ENCODE data around the gene FRMD1.

Gene FRMD1

DNA sequence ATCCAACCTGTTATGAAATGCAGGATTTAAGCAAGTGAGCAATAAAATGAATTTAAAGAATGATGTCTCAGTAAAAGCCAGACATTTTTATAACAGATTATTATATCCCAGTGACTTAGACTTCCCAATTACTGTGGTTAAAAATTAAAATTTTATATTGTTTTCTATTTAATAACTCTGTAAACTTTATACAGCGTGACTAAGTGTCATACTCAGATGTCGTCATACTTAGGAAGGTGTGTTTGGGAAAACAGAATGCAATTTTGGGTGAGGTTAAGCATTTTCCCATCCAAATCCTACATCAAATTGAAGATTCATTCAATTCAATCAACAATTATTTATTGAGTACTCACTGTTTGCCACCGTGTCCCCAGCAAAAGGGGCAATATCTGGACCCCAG lies 31.4 kb upstream of the FRMD1 start:
- no peak for DNase-seq

DNA sequence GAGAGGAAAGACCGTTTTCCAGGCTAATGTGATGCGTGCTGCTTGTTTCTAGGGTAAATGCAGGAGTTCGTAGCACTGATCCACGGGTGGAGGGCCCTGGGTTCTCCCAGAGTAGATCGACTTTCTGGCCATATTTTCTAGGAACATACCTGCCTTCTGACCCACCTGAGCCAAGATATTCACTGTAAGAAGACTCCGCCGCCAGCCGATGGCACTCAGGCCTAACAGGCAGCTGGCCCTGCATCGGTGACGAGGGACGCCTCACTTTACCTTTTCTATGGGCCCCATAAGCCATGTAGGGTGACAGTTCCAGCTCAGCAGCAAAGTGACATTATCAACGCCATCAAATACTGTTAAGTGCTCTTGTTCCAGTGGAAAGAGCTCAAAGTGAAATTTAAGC lies 30.2 kb upstream of the FRMD1 start:
- DNase-seq = no peak

GRCh38 chr6:168107191-168107983 lies 28.4 kb upstream of the FRMD1 start:
- DNase-seq = no peak

DNA sequence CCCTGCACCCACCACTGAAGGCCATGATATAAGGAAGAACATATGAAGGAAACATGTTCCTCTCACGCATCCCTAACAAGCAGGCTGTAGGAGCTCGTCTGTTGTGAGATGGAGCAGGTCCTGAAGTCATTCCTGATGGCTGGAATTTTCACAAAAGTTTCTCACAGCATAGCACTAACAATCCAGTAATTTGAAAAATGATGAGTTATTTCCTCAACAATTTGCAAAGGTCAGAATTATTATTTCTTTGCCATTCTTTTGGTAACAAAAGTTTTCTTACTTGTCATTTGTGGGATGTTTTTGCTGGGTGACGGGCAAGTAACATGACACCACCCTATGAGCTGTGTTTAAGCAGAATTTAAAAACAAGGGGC lies 27.6 kb upstream of the FRMD1 start:
- no peak for DNase-seq

- DNase-seq = no peak
Measured at GRCh38 chr6:168105813-168106632, 27.0 kb upstream of the FRMD1 start.

GRCh38 chr6:168104636-168105035 lies 25.6 kb upstream of the FRMD1 start:
- DNase-seq = no peak

GRCh38 chr6:168103050-168103830 lies 24.2 kb upstream of the FRMD1 start:
- DNase-seq = no peak

- DNase-seq = no peak
Measured at GRCh38 chr6:168102315-168102985, 23.4 kb upstream of the FRMD1 start.

DNA sequence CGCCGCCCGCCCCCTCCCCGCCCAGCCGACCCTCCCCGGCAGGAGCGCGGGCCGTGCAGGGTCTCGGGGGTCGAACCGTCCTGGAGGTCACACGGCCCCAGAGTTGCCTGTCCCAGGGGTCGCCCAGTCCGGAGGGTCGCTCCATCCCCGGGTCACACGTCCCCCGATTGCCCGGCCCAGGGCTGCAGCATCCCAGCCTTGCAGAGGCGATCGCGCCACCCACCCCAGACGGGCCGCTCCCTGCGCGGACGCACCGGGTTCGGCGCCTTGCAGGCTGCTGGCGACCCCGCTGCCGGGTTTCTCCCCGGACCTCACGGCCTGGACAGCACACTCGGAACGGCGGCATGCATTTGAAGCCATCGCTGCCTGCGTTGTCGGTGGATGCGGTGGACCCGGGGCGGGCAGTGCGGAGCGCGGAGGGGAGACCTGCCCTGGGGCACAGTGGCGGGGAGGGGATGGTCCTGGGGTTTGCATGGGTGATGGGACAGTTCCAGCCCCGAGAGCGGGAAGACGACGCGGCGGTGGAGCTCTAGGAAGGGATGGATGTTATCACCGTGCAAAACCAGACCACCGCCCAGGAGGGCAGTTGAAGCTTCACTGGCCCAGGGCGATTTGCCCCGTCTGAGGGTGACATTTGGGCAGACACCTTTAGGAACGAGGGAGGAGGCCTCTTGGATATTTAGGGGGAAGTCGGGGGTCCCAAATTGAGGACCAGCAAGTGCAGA lies 22.7 kb upstream of the FRMD1 start:
- DNase-seq = no peak

GRCh38 chr6:168100803-168101589 lies 22.0 kb upstream of the FRMD1 start:
- no peak for DNase-seq

DNA sequence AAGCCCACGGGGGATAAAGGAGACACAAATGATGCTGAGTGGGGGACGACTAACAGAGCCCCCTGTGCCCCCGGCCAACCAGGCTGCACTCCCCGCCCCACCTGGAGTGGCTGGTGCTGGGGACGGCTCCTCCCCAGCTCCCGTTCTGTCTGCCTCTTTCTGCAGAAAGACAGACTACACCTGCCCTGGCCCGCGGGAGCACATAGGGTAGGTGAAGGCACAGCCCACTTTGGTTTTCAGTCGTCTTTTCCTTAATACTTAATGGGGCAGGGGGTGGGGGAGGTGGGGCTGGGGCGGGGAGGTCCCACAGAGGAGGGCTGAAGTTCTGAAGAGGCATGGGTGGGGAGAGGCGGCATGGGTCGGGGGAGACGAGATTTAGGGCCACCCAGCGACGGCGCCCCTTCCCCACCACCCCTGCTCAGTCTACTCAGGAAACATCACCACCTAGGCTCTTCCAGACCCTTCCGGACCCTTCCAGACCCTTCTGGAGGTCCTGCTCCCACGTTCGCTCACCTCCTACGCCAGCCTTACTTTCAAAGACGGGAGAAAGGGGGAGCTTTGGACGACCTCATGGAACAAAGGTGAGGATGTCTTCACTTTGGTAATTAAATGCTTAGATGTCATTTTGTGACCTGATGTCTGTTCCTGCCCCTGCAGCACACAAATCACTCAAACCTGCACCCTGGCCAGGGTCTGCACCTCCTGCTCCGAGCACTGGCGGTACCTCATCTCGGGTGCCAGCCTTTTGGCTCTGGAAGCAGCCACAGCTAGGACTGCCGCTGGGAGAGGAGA lies 21.2 kb upstream of the FRMD1 start:
- no peak for DNase-seq

GRCh38 chr6:168099201-168100010 lies 20.4 kb upstream of the FRMD1 start:
- no peak for DNase-seq

DNA sequence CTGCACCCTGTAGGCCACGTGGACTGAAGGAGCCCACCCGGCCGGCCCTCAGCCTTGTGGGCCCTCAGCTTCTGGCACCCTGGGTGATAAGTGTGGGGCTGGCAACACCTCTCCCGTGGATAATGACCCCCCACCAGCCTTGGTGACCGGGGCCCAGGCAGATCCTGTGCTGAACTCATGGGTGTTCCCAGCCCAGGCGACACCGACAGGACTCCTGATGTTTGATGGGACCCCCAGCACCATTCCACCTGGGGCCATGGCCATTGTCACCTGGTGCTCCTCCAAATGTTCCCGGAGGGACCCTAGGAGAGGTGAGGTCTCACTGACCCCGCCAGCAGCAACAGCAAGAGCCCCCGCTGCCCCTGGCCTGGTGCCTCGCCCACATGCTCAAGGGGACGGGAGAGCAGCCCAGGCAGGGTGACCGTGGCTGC lies 19.4 kb upstream of the FRMD1 start:
- no peak for DNase-seq

DNA sequence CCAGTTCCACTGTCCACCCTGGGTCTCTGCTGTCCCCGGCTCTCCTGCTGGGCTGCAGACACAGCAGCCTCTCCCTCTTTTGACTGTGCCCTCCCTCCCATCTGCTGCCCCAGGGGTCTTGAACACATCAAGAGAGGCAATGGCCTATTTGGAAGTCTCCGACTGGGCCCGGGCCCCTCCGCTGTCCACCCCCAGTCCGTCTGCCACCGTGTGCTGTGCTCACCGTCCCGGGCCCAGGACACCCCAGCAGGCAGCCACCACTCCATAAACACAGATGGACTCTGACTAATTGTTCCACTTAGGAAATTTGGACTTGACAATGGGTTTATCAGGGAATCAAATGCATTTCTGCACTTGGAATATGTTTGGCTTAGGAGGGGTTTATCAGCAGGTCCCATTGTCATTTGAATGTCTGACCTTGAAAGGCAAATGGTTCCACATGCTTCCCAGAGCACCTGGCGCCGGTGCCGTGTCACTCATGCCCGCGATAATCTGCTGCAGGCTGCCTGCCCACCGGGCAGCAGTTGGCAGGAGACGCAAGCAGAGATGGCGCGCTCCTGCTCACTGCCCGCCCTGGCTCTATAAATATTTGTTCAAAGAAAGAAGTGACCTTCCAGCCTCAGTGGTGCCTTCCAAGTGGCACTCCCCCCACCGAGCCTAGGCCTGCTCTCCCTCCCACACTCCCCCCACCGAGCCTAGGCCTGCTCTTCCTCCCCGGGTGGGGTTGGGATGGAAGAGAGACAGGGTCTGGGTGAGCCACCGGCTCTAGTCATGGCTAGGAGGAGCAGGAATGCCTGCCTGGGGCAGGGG lies 18.8 kb upstream of the FRMD1 start:
- DNase-seq = no peak

DNA sequence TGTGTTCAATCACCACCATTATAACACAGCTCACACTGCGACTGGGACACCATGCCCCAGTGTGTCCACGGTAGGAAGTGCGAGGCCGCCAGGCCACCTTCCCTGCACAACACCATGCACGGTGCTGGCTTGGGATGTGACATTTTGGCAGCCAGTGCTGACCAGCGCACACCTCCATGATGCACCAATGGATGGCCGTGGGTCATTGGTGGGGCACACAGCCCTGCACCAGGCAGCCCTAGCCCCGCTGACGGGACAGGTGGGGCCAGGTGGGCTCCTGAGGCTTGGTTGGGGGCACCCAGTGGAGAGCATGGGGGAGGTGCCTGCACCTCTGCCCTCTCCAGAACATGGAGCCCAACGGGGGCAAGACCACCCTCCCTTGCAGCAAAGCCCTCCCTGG lies 18.2 kb upstream of the FRMD1 start:
- DNase-seq = no peak

DNA sequence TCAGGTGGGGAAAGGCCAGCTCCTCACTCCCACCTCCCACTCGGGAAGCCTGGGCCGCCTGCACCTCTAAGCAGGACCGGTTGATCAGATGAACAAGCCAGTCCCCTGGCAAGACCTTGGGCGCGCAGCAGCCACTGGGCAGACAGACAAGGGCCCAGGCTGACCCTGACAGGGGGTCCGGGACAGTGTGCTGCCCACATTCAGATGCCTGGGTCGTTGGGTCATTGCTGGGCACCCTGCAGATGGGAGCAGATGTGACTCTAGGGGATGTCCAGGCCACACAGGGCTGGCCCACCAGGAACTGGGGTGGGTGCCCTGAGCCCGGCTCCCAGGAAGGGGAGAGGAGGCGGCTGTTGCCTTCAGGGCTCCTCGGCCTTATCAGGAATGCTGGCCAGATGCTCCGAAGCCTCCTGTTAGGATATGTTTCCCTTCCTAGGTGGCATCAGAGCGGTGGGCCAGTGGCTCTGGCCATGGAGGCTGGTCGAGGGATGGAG lies 17.3 kb upstream of the FRMD1 start:
- no peak for DNase-seq

DNA sequence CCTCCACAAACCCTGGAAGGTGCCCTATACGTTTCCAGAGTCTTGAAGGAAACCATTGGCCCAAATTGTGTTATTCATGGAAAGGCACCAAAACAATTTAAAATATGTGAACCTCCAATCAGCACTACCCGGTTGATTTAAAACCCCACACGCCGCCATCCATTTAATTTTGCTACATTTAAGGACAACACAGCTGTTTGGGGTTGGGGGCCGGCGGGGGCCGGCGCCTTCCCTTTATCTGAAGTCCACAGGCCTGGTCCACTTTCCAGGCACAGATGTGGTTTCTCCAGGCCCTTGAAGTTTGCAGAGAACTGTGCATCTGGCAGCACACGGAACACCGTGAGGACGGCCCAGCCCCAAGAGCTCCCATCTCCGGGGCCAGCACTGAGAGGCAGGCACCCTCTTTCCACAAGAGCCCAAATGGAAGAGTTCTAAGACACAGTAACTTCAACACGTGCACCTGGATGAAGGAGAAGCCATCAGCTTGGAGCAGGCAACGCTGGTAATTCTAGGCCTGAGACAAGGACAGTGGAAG lies 16.8 kb upstream of the FRMD1 start:
- no peak for DNase-seq

GRCh38 chr6:168095171-168095691 lies 16.2 kb upstream of the FRMD1 start:
- DNase-seq = no peak
